HG02571 (cell line): ENCODE data around the gene REXO1.
"Not testable (repeated sequence)": the region's sequence is repeated elsewhere in the genome, so short reads cannot be mapped to it uniquely, and the experiment has no call there.

Experiments used
- ATAC-seq: cut with Tn5 transposase; IDR thresholded peaks from one replicate; pipeline ENCODE4 v1.9.1; 2021; ENCODE audit warnings: mild to moderate bottlenecking, moderate library complexity; ENCODE audit not compliant: unreplicated experiment

Gene REXO1, protein sequence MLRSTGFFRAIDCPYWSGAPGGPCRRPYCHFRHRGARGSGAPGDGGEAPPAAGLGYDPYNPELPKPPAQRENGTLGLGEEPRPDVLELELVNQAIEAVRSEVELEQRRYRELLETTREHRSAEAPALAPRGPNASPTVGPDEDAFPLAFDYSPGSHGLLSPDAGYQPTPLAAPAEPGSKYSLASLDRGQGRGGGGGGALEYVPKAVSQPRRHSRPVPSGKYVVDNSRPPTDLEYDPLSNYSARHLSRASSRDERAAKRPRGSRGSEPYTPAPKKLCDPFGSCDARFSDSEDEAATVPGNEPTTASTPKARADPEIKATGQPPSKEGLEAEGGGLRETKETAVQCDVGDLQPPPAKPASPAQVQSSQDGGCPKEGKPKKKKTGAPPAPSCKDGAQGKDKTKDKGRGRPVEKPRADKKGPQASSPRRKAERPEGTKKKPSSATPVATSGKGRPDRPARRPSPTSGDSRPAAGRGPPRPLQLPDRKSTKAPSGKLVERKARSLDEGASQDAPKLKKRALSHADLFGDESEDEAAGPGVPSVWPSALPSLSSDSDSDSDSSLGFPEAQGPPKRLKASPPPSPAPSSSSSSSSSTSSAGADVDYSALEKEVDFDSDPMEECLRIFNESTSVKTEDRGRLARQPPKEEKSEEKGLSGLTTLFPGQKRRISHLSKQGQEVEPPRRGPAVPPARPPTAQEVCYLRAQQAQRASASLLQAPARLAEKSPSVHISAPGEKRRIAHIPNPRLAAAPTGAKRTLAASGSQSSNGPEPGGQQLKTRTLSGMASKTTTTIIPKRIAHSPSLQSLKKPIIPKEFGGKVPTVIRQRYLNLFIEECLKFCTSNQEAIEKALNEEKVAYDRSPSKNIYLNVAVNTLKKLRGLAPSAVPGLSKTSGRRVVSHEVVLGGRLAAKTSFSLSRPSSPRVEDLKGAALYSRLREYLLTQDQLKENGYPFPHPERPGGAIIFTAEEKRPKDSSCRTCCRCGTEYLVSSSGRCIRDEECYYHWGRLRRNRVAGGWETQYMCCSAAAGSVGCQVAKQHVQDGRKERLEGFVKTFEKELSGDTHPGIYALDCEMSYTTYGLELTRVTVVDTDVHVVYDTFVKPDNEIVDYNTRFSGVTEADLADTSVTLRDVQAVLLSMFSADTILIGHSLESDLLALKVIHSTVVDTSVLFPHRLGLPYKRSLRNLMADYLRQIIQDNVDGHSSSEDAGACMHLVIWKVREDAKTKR

DNA sequence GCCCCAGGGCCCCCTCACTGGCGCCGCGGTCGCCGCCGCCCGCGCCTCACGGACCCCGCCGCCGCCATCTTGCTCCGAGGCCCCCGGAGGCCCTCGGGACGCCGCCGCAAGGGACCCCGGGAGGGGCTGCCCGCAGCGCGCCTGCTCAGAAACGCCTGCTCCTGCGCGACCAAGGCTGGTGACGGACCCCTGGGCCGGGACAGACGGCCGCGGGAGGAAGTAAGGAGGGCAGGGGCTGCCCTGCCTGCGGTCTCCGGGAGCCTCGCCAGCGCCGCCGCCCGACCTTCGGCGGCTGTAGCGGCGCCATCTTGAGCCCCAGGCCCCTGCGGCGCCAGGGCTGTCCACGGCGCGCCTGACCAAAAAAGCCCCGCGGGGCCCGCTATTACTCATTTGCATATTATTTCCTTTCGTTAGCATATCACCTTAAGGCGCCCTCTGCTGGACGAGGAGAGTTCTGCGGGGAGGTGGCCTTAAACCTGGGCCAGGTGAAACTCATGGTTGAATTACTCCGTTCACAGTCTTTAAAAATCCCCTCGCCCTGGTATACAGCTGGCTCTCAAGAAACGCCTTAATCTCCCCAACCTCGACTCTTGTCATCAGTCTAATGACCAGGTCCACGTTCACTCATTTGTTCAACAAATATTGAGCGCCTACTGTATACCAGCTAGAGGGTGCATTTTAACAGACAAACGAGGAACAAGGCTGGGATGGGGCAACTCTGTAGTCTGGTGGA lies at the start of gene REXO1:
Gene REXO1 (minus strand): TSS at position 85 of the 733 bp plus-strand sequence. CDS start 125 bp downstream, outside the sequence.
- ATAC-seq, result peak; percentile 59

- ATAC-seq, result no peak
Observed at GRCh38 chr19:1896508-1896907, 48.2 kb upstream of the REXO1 start.

- ATAC-seq, result no peak
Observed at GRCh38 chr19:1893791-1894190, 45.5 kb upstream of the REXO1 start.

DNA sequence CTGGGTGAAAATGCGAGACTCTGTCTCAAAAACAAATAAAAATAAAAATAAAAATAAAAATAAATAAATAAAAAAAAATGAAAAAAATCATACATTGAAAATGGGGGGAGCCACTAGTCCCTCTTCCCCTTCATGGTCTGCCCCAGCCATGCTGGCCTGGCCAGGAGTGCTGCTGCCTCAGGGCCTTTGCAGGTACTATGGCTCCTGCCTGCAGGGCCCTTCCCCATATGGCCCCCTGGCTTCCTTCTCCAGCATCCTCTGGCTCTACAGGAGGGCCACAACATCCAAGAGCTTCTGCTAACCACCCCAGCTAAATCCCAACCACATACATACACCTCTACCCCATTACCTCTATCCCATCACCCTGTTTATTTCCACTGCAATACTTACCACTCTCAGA lies 41.6 kb upstream of the REXO1 start:
- no peak for ATAC-seq

DNA sequence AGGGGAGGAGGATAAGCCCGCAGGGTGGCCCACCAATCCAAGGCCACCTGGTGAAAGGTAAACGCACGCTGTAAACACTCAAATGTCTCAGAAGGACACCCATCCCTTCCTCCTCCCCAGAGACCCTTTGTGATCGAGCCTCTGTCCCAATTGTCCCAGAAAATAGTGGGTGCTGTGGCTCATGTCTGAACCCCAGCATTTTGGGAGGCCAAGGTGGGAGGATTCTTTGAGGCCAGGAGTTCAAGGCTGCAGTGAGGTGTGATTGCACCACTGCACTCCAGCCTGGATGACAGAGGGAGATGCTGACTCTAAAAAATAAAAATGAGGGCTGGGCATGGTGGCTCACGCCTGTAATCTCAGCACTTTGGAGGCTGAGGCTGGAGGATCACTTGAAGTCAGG lies 40.1 kb upstream of the REXO1 start:
- no peak for ATAC-seq

DNA sequence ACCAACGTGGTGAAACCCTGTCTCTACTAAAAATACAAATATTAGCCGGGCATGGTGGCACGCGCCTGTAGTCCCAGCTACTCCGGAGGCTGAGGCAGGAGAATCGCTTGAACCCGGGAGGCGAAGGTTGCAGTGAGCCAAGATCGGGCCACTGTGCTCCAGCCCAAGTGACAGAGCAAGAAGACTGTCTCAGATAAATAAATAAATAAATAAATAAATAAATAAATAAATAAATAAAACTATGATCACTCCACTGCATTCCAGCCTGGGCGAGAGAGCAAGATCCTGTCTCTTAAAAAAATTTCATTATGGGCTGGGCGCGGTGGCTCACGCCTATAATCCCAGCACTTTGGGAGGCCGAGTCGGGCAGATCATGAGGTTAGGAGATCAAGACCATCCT lies 38.1 kb upstream of the REXO1 start:
- ATAC-seq, result not testable (repeated sequence)

DNA sequence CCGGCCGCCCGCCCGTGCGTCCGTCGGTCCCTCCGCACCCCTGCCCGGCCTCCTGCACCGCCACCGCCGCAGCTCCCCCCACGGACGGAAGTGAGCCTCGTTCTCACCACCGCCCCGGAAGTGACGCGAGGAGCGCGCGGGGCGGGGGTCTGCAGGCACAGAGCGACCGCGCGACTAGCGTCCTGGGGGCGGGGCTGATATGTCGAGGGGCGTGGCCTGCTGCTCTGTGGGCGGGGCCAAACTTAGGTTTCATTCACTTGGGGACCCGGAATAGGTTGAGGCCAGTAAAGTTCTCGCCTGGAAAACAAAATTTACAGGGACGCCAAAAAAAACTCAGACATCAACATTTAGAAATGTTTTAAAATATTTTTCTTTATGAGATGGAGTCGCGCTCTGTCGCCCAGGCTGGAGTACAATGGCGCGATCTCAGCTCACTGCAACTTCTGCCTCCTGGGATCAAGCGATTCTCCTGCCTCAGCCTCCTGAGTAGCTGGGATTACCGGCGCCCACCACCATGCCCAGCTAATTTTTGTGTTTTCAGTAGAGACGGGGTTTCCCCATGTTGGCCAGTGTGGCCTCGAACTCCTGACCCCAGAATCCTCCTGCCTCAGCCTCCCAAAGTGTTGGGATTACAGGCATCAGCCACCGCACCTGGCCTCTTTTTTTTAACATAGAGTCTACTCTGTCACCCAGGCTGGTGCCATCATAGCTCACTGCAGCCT lies 37.3 kb upstream of the REXO1 start, which contains the start of gene ABHD17A:
Gene ABHD17A (minus strand): TSS at position 99 of the 722 bp plus-strand sequence. CDS start 3,930 bp downstream, outside the sequence.
- peak; percentile 77 for ATAC-seq

DNA sequence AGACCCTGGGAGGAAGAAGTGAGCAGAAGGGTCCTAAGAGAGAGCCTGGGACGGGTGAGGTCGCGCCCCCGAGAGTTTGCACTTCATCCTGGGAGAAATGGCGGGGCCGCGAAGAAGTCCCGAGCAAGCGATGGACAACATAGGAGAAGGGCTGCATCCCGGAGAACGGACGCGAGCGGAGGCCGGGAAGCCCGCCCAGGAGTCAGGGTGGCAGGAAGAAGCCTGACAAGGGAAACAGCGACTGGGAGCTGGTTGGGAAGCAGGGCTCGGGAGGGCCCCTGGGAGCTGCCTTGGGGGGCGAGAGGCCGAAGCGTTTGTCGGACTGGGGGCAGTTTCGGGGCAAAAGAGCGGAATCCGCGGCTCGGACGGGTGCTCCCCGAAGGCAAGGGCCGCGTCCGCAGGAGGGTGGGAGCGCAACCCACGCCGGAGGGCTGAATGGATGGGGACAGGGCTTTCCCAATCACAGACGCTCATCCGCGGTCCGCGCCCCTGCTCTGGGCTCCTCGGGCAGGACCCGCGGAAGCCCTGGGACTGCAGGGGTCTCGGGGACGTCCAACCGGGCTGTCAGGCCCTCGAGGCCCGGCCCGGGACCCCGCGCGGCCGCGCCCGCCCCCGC lies 36.5 kb upstream of the REXO1 start:
- ATAC-seq, result peak; percentile 9

DNA sequence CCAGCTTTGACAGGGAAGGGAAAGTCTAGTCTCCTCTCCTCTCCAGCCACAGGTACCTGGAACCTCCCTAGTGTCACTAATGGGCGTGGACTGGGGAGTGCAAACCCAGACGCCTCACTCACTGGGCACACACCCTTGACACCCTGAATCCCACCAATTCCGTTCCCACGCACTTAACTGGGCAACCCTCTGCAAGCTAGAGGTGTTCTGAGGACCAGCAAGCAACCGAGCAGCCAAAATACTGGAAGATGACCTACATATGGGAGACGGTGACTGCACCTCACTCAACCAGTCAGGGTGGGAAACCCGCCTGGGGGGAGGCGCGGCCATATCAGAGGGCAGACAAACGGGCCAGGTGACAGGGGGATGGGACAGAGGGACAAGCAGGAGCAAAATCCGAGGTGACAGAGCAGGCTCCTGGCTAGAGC lies 36.0 kb upstream of the REXO1 start:
- ATAC-seq, result no peak

DNA sequence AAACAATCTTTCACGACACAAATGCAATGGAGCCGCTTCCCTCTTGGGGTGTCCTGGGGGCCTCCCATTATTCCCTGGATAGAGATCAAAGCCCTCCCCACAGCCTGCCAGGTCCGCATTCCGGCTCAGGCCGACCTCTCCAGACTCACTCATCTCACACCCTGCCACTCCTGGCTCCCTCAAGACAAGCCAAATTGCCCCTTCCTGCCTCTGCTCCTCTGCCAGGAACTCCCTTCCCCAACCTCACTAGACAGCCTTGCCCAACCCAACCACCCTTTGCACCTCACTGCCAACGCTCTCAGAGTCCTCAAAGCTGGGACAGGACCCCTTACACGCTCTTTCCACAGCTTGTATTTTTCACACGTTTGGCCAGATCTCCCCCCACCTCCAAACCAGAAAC lies 35.5 kb upstream of the REXO1 start:
- no peak for ATAC-seq

DNA sequence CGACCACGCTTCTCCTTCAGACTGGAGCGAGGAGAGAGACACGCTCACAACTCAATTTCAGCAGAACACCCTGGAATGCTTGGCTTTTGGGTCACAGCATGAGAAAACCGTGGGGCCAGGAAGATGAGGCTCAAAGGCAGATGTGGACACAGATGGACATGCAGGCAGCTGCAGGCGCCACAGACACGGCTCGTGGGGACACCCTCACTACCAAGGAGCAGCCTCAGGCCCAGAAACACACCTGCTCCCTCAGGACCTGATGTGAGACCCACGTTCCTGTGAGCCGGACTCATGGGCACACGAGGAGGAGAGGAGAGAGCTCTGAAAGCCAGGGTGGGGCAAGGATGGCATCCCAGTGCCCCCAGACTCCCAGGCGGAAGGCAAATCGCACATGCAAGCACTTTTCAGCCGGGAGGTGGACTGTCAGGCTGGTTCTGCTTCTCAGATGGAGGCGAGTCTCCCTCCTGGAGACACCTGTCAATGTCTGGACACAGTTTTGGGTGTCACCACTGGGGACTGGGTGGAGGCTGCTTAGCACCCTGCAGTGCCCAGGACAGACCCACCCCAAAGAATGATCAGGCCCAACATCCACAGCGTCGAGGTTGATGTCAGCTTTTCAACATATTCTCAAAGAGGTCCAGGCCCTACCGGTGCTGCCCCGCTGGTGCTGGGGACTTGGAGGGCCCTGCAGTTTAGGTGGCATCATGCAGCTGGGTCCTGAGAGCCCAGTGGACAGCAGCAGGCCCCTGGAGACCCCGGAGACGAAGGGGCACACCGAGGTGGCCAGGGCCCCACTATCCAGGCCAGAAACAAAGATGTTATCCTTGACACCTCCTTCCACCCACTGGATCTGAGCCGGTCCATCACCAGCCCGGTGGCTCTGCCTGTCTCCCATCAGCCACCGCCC lies 34.8 kb upstream of the REXO1 start:
- ATAC-seq, result no peak

DNA sequence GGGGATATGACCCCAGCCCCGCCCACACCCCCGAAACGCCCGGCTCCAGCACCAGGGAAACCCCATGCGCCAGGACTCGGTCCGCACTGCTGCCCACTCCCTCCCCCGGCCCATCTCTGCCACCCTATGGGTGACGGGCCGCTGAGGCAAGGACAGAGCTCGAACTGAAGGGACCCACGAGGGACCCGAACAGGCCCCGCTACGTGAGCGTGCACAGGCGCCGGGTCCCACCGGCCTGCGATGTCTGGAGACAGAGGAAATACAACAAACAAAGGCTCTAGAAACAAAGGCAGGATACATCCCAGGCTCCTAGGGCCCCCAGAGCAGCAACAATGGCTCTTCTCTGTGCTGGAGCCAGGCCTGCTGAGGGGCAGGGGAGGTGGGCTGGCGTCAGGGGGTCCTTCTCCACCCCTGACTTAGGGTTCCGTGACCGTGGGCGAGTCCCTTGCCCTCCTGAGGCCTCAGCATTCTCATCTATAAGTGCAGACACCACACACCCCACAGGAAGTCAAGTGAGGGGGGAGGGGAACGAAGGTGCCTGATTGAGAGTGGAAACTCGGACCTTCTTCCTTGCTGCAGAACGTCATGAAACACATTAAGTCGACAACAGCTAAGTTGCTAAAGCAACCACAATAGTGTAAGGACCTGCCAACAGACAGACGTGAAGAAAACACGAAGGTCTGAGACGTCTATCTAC lies 34.0 kb upstream of the REXO1 start:
- ATAC-seq, result no peak

GRCh38 chr19:1881393-1882088 lies 33.3 kb upstream of the REXO1 start:
- not testable (repeated sequence) for ATAC-seq

GRCh38 chr19:1880611-1881392 lies 32.5 kb upstream of the REXO1 start:
- ATAC-seq, result no peak

- not testable (repeated sequence) for ATAC-seq
Observed at GRCh38 chr19:1879982-1880381, 31.7 kb upstream of the REXO1 start.

DNA sequence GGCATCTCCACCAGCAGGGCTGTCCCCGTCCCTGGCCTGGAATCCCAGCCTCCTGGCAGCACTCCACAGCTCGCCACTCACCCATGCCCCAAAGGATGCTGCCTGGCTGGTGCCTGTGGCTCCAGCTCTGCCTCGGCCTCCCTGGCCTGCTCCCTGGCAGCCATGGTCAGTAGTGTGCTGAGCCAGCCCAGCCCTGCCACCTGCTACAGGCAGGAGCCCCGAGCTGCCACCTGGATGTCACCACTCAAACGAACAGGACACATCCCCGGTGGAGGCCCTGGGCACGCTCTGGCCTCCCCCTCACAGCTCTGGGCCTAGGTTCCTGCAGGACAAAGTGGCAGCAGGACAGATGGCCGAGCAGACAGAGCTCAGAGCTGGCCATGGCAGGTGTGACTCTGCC lies 30.3 kb upstream of the REXO1 start:
- ATAC-seq, result not testable (repeated sequence)
